ENCODE measurements around the gene MTMR10. TPM values are rescaled to one million over a fixed set of nuclear protein-coding genes. Genes with fewer than 3 reads are reported as not detected.

Gene MTMR10
- total RNA-seq, 1 donor: 37.6 TPM

DNA sequence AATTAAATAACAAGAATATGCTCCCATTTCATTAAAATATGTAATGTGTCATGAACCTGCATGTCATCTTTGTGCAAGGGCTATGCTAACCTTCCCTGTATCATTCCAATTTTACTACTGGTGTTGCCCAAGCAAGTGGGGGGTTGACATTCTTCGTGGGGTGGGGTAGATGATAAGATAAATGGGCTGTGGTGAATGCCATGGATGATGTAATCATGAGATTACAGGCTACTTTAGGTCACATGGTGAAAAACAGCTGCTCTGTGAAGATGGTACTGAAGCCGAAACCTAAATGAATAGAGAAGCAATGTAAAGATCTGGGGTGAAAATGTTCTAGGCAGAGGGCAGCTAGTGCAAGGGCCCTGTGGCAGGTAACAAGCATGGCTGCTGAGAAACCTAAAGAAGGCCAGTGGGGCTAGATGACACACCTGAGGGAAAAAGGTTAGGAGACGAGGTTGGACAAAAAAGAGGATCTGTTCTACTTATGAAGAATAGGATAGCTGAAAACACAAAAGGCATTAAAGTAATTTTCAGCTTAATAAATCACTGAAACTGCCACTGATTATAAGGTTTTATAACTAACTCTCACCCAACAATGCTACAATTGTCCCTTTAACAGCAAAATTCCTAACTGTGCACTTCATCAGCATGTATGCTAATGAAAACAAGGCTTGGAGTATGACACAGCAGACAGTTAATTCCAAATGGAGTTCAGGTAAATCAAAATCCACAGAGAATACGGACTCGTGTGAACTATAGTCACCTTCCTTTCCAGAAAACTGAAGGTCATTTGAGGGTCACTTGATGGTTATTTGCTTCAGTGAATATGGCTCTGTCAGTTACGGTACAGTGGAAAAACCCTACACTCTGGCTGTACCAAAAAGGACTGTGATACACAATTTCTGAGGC lies 35.0 kb downstream of the MTMR10 start:
- TF ChIP-seq, protein P1, sequence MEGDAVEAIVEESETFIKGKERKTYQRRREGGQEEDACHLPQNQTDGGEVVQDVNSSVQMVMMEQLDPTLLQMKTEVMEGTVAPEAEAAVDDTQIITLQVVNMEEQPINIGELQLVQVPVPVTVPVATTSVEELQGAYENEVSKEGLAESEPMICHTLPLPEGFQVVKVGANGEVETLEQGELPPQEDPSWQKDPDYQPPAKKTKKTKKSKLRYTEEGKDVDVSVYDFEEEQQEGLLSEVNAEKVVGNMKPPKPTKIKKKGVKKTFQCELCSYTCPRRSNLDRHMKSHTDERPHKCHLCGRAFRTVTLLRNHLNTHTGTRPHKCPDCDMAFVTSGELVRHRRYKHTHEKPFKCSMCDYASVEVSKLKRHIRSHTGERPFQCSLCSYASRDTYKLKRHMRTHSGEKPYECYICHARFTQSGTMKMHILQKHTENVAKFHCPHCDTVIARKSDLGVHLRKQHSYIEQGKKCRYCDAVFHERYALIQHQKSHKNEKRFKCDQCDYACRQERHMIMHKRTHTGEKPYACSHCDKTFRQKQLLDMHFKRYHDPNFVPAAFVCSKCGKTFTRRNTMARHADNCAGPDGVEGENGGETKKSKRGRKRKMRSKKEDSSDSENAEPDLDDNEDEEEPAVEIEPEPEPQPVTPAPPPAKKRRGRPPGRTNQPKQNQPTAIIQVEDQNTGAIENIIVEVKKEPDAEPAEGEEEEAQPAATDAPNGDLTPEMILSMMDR (IDR thresholded peaks at IDR 0.05; ENCODE audit: insufficient read depth, low read depth, low read length): no peak
- peak; percentile 83 for DNase-seq (ENCODE audit: low read depth)
- no peak overlapping the region for H3K4me3 ChIP-seq (ENCODE audit: low read depth, low read length)

GRCh38 chr15:30954674-30955073 lies 36.8 kb downstream of the MTMR10 start:
- TF ChIP-seq, protein P1 (IDR thresholded peaks at IDR 0.05; ENCODE audit: insufficient read depth, low read depth, low read length): no peak
- DNase-seq (ENCODE audit: low read depth): peak; percentile 56
- no peak overlapping the region for H3K4me3 ChIP-seq (ENCODE audit: low read depth, low read length)

DNA sequence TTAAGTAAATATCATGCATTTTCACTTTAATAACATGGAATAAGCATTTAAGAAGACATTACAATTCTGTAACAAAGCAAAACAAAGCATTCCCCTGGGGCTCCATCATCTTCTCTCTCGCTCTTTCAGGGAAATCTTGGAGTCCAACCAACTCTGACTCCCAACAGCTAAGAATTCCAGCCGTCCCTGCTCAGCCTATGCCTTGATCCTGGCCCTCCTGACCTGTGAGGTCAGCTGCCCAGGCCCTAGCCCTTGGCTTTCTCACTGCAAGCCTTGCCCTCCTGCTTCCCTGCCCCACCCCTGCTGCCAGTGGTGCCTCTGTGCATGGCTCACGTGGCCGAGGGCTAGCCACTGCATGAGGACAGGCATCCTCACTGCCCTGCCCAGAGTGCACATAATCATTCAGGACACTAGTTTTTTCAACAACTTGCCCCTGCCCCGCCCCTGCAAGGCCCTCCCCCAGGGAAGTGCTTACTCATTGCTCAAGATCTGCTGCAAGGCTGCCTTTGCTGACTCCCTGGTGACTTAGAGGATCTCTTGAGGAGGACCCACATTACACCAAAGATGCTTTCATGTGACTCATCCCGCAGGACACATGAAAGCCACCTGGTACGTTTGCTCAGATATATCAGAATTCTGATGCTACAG lies 37.6 kb downstream of the MTMR10 start:
- no peak overlapping the region for H3K4me3 ChIP-seq (ENCODE audit: low read depth, low read length)
- DNase-seq (ENCODE audit: low read depth): peak; percentile 92
- TF ChIP-seq, protein P1 (IDR thresholded peaks at IDR 0.05; ENCODE audit: insufficient read depth, low read depth, low read length): no peak

GRCh38 chr15:30953183-30953582 lies 38.2 kb downstream of the MTMR10 start:
- no peak for DNase-seq (ENCODE audit: low read depth)
- TF ChIP-seq, protein P1 (IDR thresholded peaks at IDR 0.05; ENCODE audit: insufficient read depth, low read depth, low read length): no peak
- no peak overlapping the region for H3K4me3 ChIP-seq (ENCODE audit: low read depth, low read length)

GRCh38 chr15:30943654-30944335 lies 47.6 kb downstream of the MTMR10 start:
- H3K4me3 ChIP-seq (ENCODE audit: low read depth, low read length): no peak overlapping the region
- DNase-seq (ENCODE audit: low read depth): no peak
- TF ChIP-seq, protein P1 (IDR thresholded peaks at IDR 0.05; ENCODE audit: insufficient read depth, low read depth, low read length): no peak

GRCh38 chr15:30941520-30941919 lies 49.9 kb downstream of the MTMR10 start:
- H3K4me3 ChIP-seq (ENCODE audit: low read depth, low read length): no peak overlapping the region
- no peak for DNase-seq (ENCODE audit: low read depth)
- TF ChIP-seq, protein P1 (IDR thresholded peaks at IDR 0.05; ENCODE audit: insufficient read depth, low read depth, low read length): no peak
